ENCODE data around the gene ARID1B.

DNA sequence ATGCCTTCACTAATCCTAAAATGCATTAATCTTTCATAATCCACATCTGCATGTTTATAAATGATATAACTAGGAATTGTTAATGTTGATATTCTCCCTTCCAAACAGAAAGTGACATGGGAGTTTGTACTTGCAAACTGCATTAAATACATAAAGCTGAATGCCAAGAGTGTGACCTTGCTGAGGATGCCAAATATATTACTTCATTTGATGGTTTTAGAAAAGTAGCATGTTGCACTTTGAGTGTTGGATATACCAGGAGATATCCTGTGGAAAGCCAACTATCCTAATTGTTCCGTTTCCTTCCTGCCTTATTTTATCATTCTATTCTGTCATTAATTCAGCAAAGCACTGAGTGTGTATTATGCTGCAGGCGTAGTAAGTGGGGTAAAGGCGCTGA lies 316.4 kb downstream of the ARID1B start:
- TF ChIP-seq POLR2A (IDR thresholded peaks at IDR 0.05): no peak
- TF ChIP-seq, protein P1, sequence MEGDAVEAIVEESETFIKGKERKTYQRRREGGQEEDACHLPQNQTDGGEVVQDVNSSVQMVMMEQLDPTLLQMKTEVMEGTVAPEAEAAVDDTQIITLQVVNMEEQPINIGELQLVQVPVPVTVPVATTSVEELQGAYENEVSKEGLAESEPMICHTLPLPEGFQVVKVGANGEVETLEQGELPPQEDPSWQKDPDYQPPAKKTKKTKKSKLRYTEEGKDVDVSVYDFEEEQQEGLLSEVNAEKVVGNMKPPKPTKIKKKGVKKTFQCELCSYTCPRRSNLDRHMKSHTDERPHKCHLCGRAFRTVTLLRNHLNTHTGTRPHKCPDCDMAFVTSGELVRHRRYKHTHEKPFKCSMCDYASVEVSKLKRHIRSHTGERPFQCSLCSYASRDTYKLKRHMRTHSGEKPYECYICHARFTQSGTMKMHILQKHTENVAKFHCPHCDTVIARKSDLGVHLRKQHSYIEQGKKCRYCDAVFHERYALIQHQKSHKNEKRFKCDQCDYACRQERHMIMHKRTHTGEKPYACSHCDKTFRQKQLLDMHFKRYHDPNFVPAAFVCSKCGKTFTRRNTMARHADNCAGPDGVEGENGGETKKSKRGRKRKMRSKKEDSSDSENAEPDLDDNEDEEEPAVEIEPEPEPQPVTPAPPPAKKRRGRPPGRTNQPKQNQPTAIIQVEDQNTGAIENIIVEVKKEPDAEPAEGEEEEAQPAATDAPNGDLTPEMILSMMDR (IDR thresholded peaks at IDR 0.05): no peak

All from prostate gland (tissue), 2 donors.